Testis (tissue), 2 donors: Measurements from ENCODE around the gene LSM7.

Experiments used
- POLR2A ChIP-seq: fragments of 450-650 bp; IDR thresholded peaks from one replicate; pipeline ENCODE4 v1.6.1; 2017; ENCODE audit warnings: antibody characterized with exemption, mild to moderate bottlenecking, moderate library complexity
- TF ChIP-seq, protein P1 (sequence below), 3 experiments: fragments of 450-650 bp in 2 of 3; fragments of 200-600 bp in 1 of 3; sonication (generic) in 1 of 3; IDR thresholded peaks; one replicate each; pipeline ENCODE4 v1.5.1; 2016 to 2019; ENCODE audit warnings: antibody characterized with exemption in 3 of 3, mild to moderate bottlenecking in 2 of 3, moderate library complexity in 1 of 3

DNA sequence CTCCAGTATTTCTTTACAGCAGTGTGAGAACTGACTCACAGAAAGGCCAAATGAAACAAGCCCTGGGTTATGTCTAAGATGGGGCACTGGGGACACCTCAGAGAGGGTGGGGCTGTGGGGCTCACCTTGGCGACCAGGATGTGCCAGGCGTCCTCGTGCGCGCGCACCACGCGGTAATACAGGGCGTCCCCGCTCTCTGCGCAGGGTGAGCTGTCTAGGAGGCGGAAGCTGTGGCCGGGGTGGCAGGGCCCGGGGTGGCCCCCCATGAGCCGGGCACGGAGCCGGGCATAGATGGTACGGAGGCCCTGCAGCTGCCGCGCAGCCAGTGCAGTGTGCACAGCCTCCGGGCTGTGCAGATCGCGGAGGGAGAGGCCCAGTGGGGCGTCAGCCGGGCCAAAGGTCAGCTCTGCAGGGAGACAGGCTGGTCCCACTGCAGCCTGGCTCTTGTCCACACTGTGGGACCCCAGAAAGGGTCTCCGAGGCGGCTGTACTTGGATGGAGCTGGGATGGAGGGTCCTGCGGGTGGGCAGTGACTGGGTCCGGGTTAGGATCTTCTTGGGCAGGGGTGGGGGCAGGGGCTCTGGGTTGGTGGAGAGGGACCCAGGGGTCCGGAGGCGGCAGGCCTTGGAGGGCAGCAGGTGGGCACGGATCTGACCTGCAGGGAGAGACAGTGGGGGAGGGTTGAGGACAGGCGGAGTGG, 49.8 kb downstream of the LSM7 start:
- no peak for TF ChIP-seq POLR2A
- TF ChIP-seq, protein P1, sequence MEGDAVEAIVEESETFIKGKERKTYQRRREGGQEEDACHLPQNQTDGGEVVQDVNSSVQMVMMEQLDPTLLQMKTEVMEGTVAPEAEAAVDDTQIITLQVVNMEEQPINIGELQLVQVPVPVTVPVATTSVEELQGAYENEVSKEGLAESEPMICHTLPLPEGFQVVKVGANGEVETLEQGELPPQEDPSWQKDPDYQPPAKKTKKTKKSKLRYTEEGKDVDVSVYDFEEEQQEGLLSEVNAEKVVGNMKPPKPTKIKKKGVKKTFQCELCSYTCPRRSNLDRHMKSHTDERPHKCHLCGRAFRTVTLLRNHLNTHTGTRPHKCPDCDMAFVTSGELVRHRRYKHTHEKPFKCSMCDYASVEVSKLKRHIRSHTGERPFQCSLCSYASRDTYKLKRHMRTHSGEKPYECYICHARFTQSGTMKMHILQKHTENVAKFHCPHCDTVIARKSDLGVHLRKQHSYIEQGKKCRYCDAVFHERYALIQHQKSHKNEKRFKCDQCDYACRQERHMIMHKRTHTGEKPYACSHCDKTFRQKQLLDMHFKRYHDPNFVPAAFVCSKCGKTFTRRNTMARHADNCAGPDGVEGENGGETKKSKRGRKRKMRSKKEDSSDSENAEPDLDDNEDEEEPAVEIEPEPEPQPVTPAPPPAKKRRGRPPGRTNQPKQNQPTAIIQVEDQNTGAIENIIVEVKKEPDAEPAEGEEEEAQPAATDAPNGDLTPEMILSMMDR (IDR thresholded peaks at IDR 0.05), result no peak
